Upper lobe of left lung (tissue), 4 donors: ENCODE results near the gene SPOCK2.

Experiments
- POLR2AphosphoS5 ChIP-seq, 2 donors: sonication (generic); formaldehyde crosslinking; IDR thresholded peaks; one replicate each; pipeline ENCODE4 v1.5.1; 2017; ENCODE audit warnings: antibody characterized with exemption in 2 of 2
- TF ChIP-seq, protein P1 (sequence below), 6 experiments: fragments of 450-650 bp in 4 of 6; fragments of 200-600 bp in 2 of 6; sonication (generic) in 2 of 6; IDR thresholded peaks; one replicate each; pipeline ENCODE4 v1.5.1; 2016 to 2019; ENCODE audit warnings: antibody characterized with exemption in 6 of 6

GRCh38 chr10:72009051-72009424 is 79.3 kb downstream of the SPOCK2 start:
- TF ChIP-seq, protein P1, sequence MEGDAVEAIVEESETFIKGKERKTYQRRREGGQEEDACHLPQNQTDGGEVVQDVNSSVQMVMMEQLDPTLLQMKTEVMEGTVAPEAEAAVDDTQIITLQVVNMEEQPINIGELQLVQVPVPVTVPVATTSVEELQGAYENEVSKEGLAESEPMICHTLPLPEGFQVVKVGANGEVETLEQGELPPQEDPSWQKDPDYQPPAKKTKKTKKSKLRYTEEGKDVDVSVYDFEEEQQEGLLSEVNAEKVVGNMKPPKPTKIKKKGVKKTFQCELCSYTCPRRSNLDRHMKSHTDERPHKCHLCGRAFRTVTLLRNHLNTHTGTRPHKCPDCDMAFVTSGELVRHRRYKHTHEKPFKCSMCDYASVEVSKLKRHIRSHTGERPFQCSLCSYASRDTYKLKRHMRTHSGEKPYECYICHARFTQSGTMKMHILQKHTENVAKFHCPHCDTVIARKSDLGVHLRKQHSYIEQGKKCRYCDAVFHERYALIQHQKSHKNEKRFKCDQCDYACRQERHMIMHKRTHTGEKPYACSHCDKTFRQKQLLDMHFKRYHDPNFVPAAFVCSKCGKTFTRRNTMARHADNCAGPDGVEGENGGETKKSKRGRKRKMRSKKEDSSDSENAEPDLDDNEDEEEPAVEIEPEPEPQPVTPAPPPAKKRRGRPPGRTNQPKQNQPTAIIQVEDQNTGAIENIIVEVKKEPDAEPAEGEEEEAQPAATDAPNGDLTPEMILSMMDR (IDR thresholded peaks at IDR 0.05) = no peak
- no peak for TF ChIP-seq POLR2AphosphoS5 (IDR thresholded peaks at IDR 0.05)
